Breast epithelium (tissue), 3 donors: ENCODE measurements around the gene SKA2.

Source experiments
- CTCF ChIP-seq, 3 donors: fragments of 450-650 bp; IDR thresholded peaks; one replicate each; pipeline ENCODE4 v1.5.1; 2016 to 2017; ENCODE audit warnings: antibody characterized with exemption in 3 of 3, mild to moderate bottlenecking in 3 of 3, moderate library complexity in 3 of 3
- POLR2A ChIP-seq: fragments of 450-650 bp; IDR thresholded peaks from one replicate; pipeline ENCODE4 v1.6.1; 2016; ENCODE audit warnings: antibody characterized with exemption, mild to moderate bottlenecking, moderate library complexity
- POLR2AphosphoS5 ChIP-seq, 3 donors: sonication (generic); formaldehyde crosslinking; IDR thresholded peaks; one replicate each; pipeline ENCODE4 v1.6.1; 2017; ENCODE audit warnings: antibody characterized with exemption in 3 of 3

GRCh38 chr17:59181481-59181880 is 26.5 kb upstream of the SKA2 start:
- TF ChIP-seq CTCF (IDR thresholded peaks at IDR 0.05) (no peak), POLR2A (no peak), POLR2AphosphoS5 (IDR thresholded peaks at IDR 0.05) (no peak)
